Calu3 (cell line): ENCODE measurements around the gene LZTR1. TPM values are rescaled to one million over a fixed set of nuclear protein-coding genes. Genes with fewer than 3 reads are reported as not detected.
"Not testable (repeated sequence)": the region's sequence is repeated elsewhere in the genome, so short reads cannot be mapped to it uniquely, and the experiment has no call there.

Source experiments
- BruUV-seq: library from RNA; stranded (reverse); fragments of 400-500 nt; replicated peaks from 2 replicates; lab custom pipeline; 2021; lab: Mats Ljungman, UMichigan
- CTCF ChIA-PET: fragments of 300-600 bp; sonication (Branson Sonifier 250); formaldehyde crosslinking; loops from one replicate; lab custom pipeline; 2022; ENCODE audit warnings: antibody characterized with exemption; lab: Charles Lee
- DNase-seq: peaks from one replicate; pipeline ENCODE4 v3.0.0; 2022
- H3K27ac Mint-ChIP-seq: one replicate; pipeline ENCODE4 v1.8.0; 2022; ENCODE audit warnings: mixed read lengths; ENCODE audit not compliant: unreplicated experiment
- H3K27me3 Mint-ChIP-seq: one replicate; pipeline ENCODE4 v1.8.0; 2022; ENCODE audit warnings: mixed read lengths; ENCODE audit not compliant: unreplicated experiment
- H3K36me3 Mint-ChIP-seq: one replicate; pipeline ENCODE4 v1.8.0; 2022; ENCODE audit warnings: mild to moderate bottlenecking, moderate library complexity, mixed read lengths; ENCODE audit not compliant: insufficient read depth, unreplicated experiment
- H3K4me1 Mint-ChIP-seq: one replicate; pipeline ENCODE4 v1.8.0; 2022; ENCODE audit warnings: mild to moderate bottlenecking, low read depth, mixed read lengths; ENCODE audit not compliant: unreplicated experiment
- H3K4me3 Mint-ChIP-seq: one replicate; pipeline ENCODE4 v1.8.0; 2022; ENCODE audit warnings: mild to moderate bottlenecking, low read depth, moderate library complexity, mixed read lengths; ENCODE audit not compliant: unreplicated experiment
- H3K9me3 Mint-ChIP-seq: one replicate; pipeline ENCODE4 v1.8.0; 2022; ENCODE audit warnings: low read depth, mixed read lengths; ENCODE audit not compliant: unreplicated experiment
- intact Hi-C: fragments of 100-400 bp; cut with micrococcal nuclease; formaldehyde crosslinking; loops from one replicate; pipeline ENCODE4 v1.10.0; 2022; ENCODE audit not compliant: unreplicated experiment
- total RNA-seq: library from RNA; stranded (reverse); gene quantifications from 2 replicates; pipeline ENCODE4 v1.2.3, GENCODE V29; 2022
- TF ChIP-seq, protein P1 (sequence below): fragments of 200-600 bp; IDR thresholded peaks from one replicate; pipeline ENCODE4 v1.8.0; 2022; ENCODE audit warnings: antibody characterized with exemption; ENCODE audit not compliant: unreplicated experiment

The LZTR1 gene
- total RNA-seq, 1 experiment from 2014 or later: 55.4 TPM

DNA sequence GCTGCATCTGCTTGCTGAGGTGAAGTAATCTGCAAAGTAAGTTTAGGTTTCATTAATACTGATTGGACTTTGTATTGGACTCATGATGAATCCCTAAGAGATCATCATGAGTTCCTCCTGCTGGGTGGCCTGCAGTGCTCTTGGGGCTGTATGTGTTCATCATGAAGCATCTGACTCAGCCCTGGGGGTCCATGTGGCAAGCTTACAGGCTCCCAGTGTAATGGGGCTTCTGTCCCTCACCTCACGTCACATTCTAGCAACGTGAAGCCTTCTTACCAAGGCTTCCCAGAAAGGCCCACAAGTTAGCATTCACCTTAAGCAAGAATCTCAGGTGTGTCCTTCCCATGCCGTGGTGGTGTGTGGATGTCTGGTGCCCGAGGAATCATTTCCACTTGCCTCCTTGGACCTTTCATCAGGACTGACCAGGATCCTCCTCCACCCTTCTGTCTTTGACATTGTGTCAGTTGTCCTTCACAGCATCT lies 41.2 kb upstream of the LZTR1 start:
- intact Hi-C loops: no loop called here
- CTCF ChIA-PET: interaction anchor here (0.6 kb wide), 1 partner anchor 12 kb away, joined by 4 read pairs; no protein-coding TSS in a partner anchor
- H3K27me3 Mint-ChIP-seq: no peaks in the 10 kb centered on the region
- no peaks in the 10 kb centered on the region for H3K9me3 Mint-ChIP-seq
- BruUV-seq: no TSS peak
- peak overlapping the region; percentile 4 for H3K27ac Mint-ChIP-seq
- H3K4me3 Mint-ChIP-seq: no peak overlapping the region
- peaks cover 37% of the 10 kb centered on the region for H3K36me3 Mint-ChIP-seq
- H3K4me1 Mint-ChIP-seq: peaks cover 59% of the 10 kb centered on the region
- no peak for DNase-seq
- TF ChIP-seq, protein P1, sequence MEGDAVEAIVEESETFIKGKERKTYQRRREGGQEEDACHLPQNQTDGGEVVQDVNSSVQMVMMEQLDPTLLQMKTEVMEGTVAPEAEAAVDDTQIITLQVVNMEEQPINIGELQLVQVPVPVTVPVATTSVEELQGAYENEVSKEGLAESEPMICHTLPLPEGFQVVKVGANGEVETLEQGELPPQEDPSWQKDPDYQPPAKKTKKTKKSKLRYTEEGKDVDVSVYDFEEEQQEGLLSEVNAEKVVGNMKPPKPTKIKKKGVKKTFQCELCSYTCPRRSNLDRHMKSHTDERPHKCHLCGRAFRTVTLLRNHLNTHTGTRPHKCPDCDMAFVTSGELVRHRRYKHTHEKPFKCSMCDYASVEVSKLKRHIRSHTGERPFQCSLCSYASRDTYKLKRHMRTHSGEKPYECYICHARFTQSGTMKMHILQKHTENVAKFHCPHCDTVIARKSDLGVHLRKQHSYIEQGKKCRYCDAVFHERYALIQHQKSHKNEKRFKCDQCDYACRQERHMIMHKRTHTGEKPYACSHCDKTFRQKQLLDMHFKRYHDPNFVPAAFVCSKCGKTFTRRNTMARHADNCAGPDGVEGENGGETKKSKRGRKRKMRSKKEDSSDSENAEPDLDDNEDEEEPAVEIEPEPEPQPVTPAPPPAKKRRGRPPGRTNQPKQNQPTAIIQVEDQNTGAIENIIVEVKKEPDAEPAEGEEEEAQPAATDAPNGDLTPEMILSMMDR: no peak

DNA sequence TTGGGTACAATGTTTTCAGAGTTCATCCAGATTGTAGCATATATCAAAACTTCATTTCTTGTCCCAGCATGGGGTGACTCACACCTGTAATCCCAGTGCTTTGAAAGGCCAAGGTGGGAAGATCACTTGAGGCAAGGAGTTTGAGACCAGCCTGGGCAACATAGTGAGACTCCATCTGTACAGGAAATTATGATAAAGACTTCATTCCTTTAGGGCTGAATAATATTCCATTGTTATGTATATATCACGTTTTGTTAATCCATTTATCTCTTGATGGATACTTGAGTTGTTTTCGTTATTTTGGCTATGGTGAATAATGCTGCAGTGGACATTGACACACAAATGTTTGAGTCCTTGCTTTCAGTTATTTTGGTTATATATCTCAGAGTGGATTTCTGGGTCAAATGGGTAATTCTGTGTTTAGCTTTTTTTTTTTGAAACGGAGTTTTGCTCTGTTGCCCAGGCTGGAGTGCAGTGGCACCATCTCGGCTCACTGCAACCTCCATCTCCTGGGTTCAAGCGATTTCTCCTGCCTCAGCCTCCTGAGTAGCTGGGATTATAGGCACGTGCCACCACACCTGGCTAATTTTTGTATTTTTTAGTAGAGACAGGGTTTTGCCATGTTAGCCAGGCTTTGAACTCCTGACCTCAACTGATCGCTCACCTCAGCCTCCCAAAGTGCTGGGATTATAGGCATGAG lies 39.7 kb upstream of the LZTR1 start:
- H3K27me3 Mint-ChIP-seq, DNase-seq, BruUV-seq, intact Hi-C loops, H3K27ac Mint-ChIP-seq, H3K9me3 Mint-ChIP-seq, H3K4me3 Mint-ChIP-seq, CTCF ChIA-PET: not testable (repeated sequence)
- H3K4me1 Mint-ChIP-seq: peaks cover 65% of the 10 kb centered on the region
- H3K36me3 Mint-ChIP-seq: peaks cover 43% of the 10 kb centered on the region

DNA sequence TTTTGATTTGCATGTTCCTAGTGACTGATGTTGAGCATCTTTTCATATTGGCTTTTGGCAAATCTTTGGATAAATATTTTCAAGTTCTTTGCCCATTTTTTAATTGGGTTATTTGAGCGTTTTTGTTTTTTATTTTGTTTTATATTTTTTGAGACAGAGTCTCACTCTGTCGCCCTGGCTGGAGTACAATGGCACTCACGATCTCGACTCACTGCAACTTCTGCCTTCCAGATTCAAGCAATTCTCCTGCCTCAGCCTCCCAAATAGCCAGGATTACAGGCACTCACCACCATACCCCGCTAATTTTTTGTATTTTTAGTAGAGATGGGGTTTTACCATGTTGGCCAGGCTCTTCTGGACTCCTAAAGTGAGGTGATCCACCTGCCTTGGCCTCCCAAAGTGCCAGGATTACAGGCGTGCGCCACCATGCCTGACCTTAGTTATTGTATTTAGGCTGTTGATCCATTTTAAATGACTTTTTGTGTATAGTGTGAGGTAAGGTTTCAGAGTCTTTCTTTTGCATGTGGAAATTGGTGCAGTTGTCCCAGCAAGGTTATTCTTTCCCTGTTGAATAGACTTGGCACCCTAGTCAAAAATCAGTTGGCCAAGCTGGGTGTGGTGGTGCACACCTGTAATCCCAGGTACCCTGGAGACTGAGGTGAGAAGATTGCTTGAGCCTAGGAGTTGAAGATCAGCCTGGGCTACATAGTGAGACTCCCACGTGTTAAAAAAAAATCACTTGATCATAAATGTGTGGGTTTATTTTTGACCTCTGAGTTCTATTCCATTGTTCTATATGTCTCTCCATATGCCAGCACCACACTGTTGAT lies 38.8 kb upstream of the LZTR1 start:
- BruUV-seq: no TSS peak
- TF ChIP-seq, protein P1: no peak
- no peaks in the 10 kb centered on the region for H3K9me3 Mint-ChIP-seq
- CTCF ChIA-PET: interaction anchor here (0.6 kb wide), 2 partner anchors 13 to 22 kb away, joined by 3 read pairs; no protein-coding TSS in a partner anchor
- H3K27ac Mint-ChIP-seq: no peak overlapping the region
- H3K27me3 Mint-ChIP-seq: no peaks in the 10 kb centered on the region
- DNase-seq: no peak
- no peak overlapping the region for H3K4me3 Mint-ChIP-seq
- peaks cover 40% of the 10 kb centered on the region for H3K36me3 Mint-ChIP-seq
- H3K4me1 Mint-ChIP-seq: peaks cover 56% of the 10 kb centered on the region
- intact Hi-C loops: no loop called here

DNA sequence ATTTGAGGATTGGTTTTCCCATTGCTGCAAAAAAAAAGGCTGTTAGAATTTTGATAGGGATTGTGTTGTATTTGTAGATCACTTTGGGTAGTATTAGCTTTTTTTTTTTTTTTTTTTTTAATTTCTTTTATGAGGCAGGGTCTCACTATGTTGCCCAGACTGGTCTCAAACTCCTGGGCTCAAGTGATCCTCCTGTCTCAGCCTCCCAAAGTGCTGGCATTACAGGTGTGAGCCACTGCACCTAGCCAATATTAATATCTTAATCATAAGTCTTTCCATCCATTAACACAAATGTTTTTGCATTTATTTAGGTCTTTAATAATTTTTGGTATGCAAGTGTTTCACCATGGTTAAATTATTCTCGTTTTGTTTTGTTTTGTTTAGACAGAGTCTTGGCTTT lies 38.1 kb upstream of the LZTR1 start:
- Mint-ChIP-seq H3K36me3 (peaks cover 44% of the 10 kb centered on the region), H3K27ac (no peak overlapping the region), H3K4me3 (no peak overlapping the region), H3K4me1 (peaks cover 49% of the 10 kb centered on the region), H3K27me3 (no peaks in the 10 kb centered on the region), H3K9me3 (no peaks in the 10 kb centered on the region)
- intact Hi-C loops: no loop called here
- DNase-seq: no peak
- CTCF ChIA-PET: interaction anchor here (0.6 kb wide), 3 partner anchors 12 to 22 kb away, joined by 3 read pairs; no protein-coding TSS in a partner anchor
- BruUV-seq: no TSS peak
- TF ChIP-seq, protein P1: no peak
